GM12878 (cell line): Measurements from ENCODE around the gene LCAT. TPM values are rescaled to one million over a fixed set of nuclear protein-coding genes. Genes with fewer than 3 reads are reported as not detected.

ENCODE experiments used
- ATAC-seq: fragments of 200-7000 bp; cut with Tn5 transposase; 3 replicates; pipeline ENCODE4 v1.9.1; 2020; ENCODE audit warnings: mild to moderate bottlenecking, moderate library complexity
- BruUV-seq: library from RNA; stranded (reverse); fragments of 400-500 nt; replicated peaks from 2 replicates; lab custom pipeline; 2021; lab: Mats Ljungman, UMichigan
- CTCF ChIA-PET: fragments of 300-600 bp; sonication (Branson Sonifier 250); formaldehyde crosslinking; extraction: SDS; loops from one replicate; lab custom pipeline; 2021; ENCODE audit warnings: inconsistent platforms; lab: Yijun Ruan, JAX
- POLR2A ChIA-PET: fragments of 350-600 bp; formaldehyde crosslinking; extraction: SDS; loops from one replicate; lab custom pipeline; 2021; ENCODE audit warnings: inconsistent platforms; lab: Charles Lee
- RAD21 ChIA-PET: fragments of 300-600 bp; sonication (Branson Sonifier 250); formaldehyde crosslinking; loops from one replicate; lab custom pipeline; 2023; ENCODE audit warnings: antibody characterized with exemption; ENCODE audit not compliant: unreplicated experiment; lab: Charles Lee
- SMC1A ChIA-PET: fragments of 300-600 bp; sonication (Branson Sonifier 250); formaldehyde crosslinking; loops from one replicate; lab custom pipeline; 2023; ENCODE audit not compliant: unreplicated experiment, uncharacterized antibody; lab: Charles Lee
- DNase-seq: peaks from one replicate; pipeline ENCODE4 v3.0.0-alpha.2; 2011; ENCODE audit warnings: low read depth, low spot score
- FAIRE-seq: peaks from 3 replicates; lab custom pipeline; 2011; peaks lifted over from hg19 to GRCh38; lab: Jason Lieb, UNC
- H2AFZ ChIP-seq: 2 replicates; pipeline ENCODE4 v1.6.0; 2011; ENCODE audit warnings: low read depth, low read length, control low read depth; ENCODE audit not compliant: control insufficient read depth
- H3K27ac ChIP-seq: 2 replicates; pipeline ENCODE4 v1.5.1; 2011; ENCODE audit warnings: control low read depth; ENCODE audit not compliant: control insufficient read depth, insufficient read depth
- H3K27me3 ChIP-seq, 2 experiments: replicated peaks in 1 of 2; 2 replicates each; pipeline versions ENCODE4 v1.6.0 to v1.6.1; 2011; ENCODE audit warnings: low read length in 1 of 2; ENCODE audit not compliant: control insufficient read depth in 2 of 2, insufficient read depth in 2 of 2
- H3K36me3 ChIP-seq, 2 experiments: 2 replicates each; pipeline ENCODE4 v1.5.1; 2011; ENCODE audit warnings: low read length in 1 of 2; ENCODE audit not compliant: control insufficient read depth in 2 of 2, insufficient read depth in 2 of 2
- H3K4me1 ChIP-seq: 2 replicates; pipeline ENCODE4 v1.6.1; 2011; ENCODE audit warnings: mild to moderate bottlenecking, low read length, moderate library complexity, mixed read lengths; ENCODE audit not compliant: control insufficient read depth, insufficient read depth
- H3K4me2 ChIP-seq: 2 replicates; pipeline ENCODE4 v1.6.0; 2011; ENCODE audit warnings: control low read depth; ENCODE audit not compliant: control insufficient read depth, insufficient read depth
- H3K4me3 ChIP-seq: fragments of 200-600 bp; sonication (generic); 2 replicates; pipeline ENCODE4 v1.5.1; 2016
- H3K79me2 ChIP-seq: 2 replicates; pipeline ENCODE4 v1.6.0; 2011; ENCODE audit warnings: low read length; ENCODE audit not compliant: control insufficient read depth, insufficient read depth
- H3K9ac ChIP-seq: 2 replicates; pipeline ENCODE4 v1.8.0; 2011; ENCODE audit warnings: low read length, control low read depth, mixed read lengths; ENCODE audit not compliant: control insufficient read depth, insufficient read depth
- H3K9me3 ChIP-seq: replicated peaks from 3 replicates; pipeline ENCODE4 v1.5.1; 2011; ENCODE audit warnings: mild to moderate bottlenecking, low read length; ENCODE audit not compliant: control insufficient read depth, insufficient read depth
- H4K20me1 ChIP-seq: 2 replicates; pipeline ENCODE4 v1.6.0; 2011; ENCODE audit not compliant: control insufficient read depth, insufficient read depth
- BRCA1 ChIP-seq: IDR thresholded peaks from 2 replicates; pipeline ENCODE4 v1.6.1; 2011; ENCODE audit warnings: low read depth, low read length, improper control_type of control experiment
- CREB1 ChIP-seq: IDR thresholded peaks from 2 replicates; pipeline ENCODE4 v1.6.1; 2012; ENCODE audit warnings: low read depth, mild to moderate bottlenecking, inconsistent platforms
- ESRRA ChIP-seq: IDR thresholded peaks from 2 replicates; pipeline ENCODE4 v1.6.1; 2012; ENCODE audit warnings: mild to moderate bottlenecking, low read length, improper control_type of control experiment
- EZH2 ChIP-seq: IDR thresholded peaks from 2 replicates; pipeline ENCODE4 v1.6.1; 2012; ENCODE audit warnings: low read depth, mild to moderate bottlenecking, control low read depth, inconsistent platforms, low read length, borderline replicate concordance; ENCODE audit not compliant: control insufficient read depth
- MTA3 ChIP-seq: IDR thresholded peaks from 2 replicates; pipeline ENCODE4 v1.6.1; 2012; ENCODE audit warnings: low read length, inconsistent platforms, borderline replicate concordance
- POLR2A ChIP-seq: IDR thresholded peaks from 2 replicates; pipeline ENCODE4 v1.6.1; 2011; ENCODE audit warnings: low read depth, mild to moderate bottlenecking, low read length
- SRF ChIP-seq, 2 experiments: IDR thresholded peaks; 2 replicates each; pipeline ENCODE4 v1.6.1; 2011; ENCODE audit warnings: low read depth in 2 of 2, low read length in 2 of 2, mild to moderate bottlenecking in 1 of 2, moderate library complexity in 1 of 2
- TCF12 ChIP-seq: IDR thresholded peaks from 2 replicates; pipeline ENCODE4 v1.6.1; 2011; ENCODE audit warnings: low read depth, mild to moderate bottlenecking, low read length
- WGBS: methylation state at CpG from one replicate; pipeline ENCODE4 v1.1.6; 2016; ENCODE audit warnings: low lambda C conversion rate; ENCODE audit not compliant: insufficient replicate concordance, insufficient coverage; ENCODE audit errors: missing lambda C conversion rate; 5-methylcytosine and 5-hydroxymethylcytosine counted together
- in situ Hi-C: fragments of 300-500 bp; cut with MboI; formaldehyde crosslinking; loops from 9 replicates; pipeline ENCODE4 v1.14.3; 2018; ENCODE audit warnings: mixed read lengths
- intact Hi-C: fragments of 100-400 bp; cut with micrococcal nuclease; formaldehyde crosslinking; loops from one replicate; pipeline ENCODE4 v1.14.2; 2022; ENCODE audit not compliant: unreplicated experiment
- polyA plus RNA-seq, 11 experiments: library from polyadenylated mRNA; depleted of rRNA in 4 of 11; unstranded in 6 of 11; stranded (reverse) in 5 of 11; fragments of >200 nt; fragmentation: Nextera tagmentation in 4 of 11; fragmentation: Illumina TruSeq in 1 of 11; extraction: Ambion mirVana in 4 of 11; extraction: Trizol in 1 of 11; gene quantifications; 1 replicate in 1 of 11; 2 replicates in 10 of 11; pipeline versions ENCODE4 v1.2.1 to v1.2.3, GENCODE V29; 2011 to 2016; ENCODE audit warnings: inconsistent platforms in 2 of 11, missing spikeins in 2 of 11, low read depth in 1 of 11
- total RNA-seq, 4 experiments: library from RNA; depleted of rRNA in 3 of 4; stranded (reverse); fragments of >200 nt in 3 of 4; fragmentation: Illumina TruSeq in 1 of 4; extraction: Trizol in 1 of 4; gene quantifications; 2 replicates each; pipeline versions ENCODE4 v1.2.1 to v1.2.3, GENCODE V29; 2013 to 2021
- TF ChIP-seq, protein P1 (sequence below): fragments of 450-650 bp; conservative IDR thresholded peaks from 2 replicates; pipeline ENCODE4 v1.6.1; 2017; ENCODE audit warnings: mild to moderate bottlenecking, moderate library complexity
- TF ChIP-seq, protein P2 (sequence below), 3 experiments: IDR thresholded peaks in 2 of 3; conservative IDR thresholded peaks in 1 of 3; 2 replicates each; pipeline ENCODE4 v1.5.1; 2011; ENCODE audit warnings: low read depth in 3 of 3, low read length in 3 of 3, mild to moderate bottlenecking in 3 of 3, control low read depth in 2 of 3, moderate library complexity in 2 of 3, inconsistent platforms in 1 of 3, mixed read lengths in 1 of 3; ENCODE audit not compliant: control insufficient read depth in 2 of 3, insufficient read depth in 1 of 3; ENCODE audit errors: extremely low read depth in 1 of 3

LCAT gene
- total and polyA plus RNA-seq, 10 of the 15 experiments (the other 5 are each of a cell fraction or from before 2014, with no cell fraction given): 0.61 to 11.7 (median 3.3) TPM

DNA sequence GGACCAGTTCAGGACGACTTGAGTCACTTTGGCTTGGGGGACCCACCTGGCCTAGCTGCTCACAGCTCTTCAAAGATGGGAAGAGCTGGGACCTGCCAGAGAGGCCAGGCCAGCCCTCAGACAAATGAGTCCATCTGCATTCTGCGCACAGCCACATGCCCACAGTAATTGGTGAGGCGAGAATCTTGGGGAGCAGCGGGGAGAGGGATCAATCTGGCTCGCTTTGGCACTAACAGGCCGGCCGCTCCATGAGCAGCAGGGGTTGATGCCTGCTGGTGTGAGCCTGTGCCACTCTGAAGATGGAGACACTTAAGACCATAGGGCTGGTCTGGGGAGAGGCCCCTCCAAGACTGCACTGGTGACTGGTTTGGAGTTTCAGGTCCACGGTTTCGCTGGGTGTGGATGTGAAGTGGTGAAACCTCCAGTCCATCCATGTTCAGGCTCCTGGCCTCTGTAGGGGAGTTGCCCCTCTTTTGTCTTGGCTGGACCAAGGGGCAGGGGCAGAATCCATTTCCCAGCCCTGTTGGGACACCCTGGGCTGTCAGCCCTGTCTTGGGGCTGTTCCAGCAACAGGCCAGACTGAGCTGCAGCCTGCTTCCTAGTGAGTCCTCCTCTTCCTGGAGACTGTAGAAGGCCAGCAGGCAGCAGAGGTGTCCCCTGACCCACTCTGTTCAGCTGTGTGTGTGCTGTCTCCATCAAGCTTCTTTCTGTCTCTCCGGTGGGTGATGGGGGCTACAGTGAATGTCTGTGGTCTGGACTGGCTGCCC is 19.6 kb downstream of the LCAT start:
- Histone ChIP-seq H3K27ac (no peak overlapping the region), H3K4me2 (no peak overlapping the region), H3K9me3 (no peaks in the 10 kb centered on the region), H4K20me1 (no peaks in the 10 kb centered on the region), H3K36me3 (peaks cover 0 to 11% of the 10 kb centered on the region in 2 experiments; a peak in 2 of 4 replicates), H3K4me1 (no peaks in the 10 kb centered on the region; the same call in 1 of the 2 replicates), H3K9ac (no peak overlapping the region), H3K4me3 (no peak overlapping the region), H2AFZ (no peak overlapping the region), H3K79me2 (no peaks in the 10 kb centered on the region), H3K27me3 (no peaks in the 10 kb centered on the region)
- POLR2A ChIA-PET: interaction anchor here (0.6 kb wide), 1 partner anchor 76 kb away, joined by 4 read pairs; no protein-coding TSS in a partner anchor
- ATAC-seq (no peak), FAIRE-seq (no peak), DNase-seq (no peak)
- RAD21 ChIA-PET: interaction anchor here (0.6 to 1.0 kb wide), 2 partner anchors 9 to 253 kb away, joined by 3 read pairs; no protein-coding TSS in a partner anchor
- TF ChIP-seq BRCA1: no peak
- 0 out of 2 replicates have a peak, but pooled peaks have one; percentile 17 for TF ChIP-seq POLR2A
- in situ Hi-C loops: no loop called here
- no TSS peak for BruUV-seq
- SMC1A ChIA-PET: interaction anchor here (0.6 to 1.1 kb wide), 3 partner anchors 30 to 122 kb away, joined by 3 to 4 read pairs (median 4); no protein-coding TSS in a partner anchor
- intact Hi-C loops: loop anchor here (10.0 kb wide), 1 partner anchor 400 kb away; the partner anchor contains the start of gene RIPOR1
- CTCF ChIA-PET: interaction anchor here (0.6 to 2.2 kb wide), 7 partner anchors 17 to 404 kb away, joined by 3 to 11 read pairs (median 3); no protein-coding TSS in a partner anchor
- WGBS: 98% methylated on average over 10 of the region's 10 CpGs

DNA sequence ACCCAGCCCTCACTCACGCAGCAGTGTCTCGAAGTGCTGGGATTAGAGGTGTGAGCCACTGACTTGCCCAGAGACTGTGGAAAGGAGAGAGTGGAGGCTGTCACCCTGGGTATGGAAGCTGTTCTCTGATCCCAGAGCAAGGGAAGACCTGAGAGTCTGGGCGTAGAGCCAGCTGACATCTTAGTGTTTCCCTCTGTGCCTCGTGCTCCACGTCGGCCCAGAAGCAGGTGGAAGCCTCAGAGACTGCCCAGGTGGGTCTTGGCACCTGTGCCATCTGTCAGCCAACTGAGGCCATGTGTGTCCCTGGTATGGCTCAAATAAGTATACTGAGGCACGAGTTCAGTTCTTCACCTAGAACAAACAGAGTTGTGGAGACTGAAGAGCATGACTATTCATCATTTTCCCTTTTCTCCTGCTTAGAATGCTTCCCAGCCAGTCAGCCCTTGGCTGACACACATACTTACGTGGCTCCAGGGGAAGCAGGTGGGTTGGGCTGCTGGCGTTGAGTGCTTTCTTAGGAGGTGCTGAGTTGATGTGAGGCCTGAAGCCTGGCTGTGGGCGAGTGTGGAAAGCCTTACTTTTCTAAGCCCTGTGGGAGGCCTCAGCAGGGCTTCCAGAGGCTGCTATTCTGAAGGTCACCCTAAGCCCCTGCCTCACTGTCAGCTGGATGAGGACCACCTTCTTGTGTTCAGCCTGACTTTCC is 20.4 kb downstream of the LCAT start:
- H3K4me1 ChIP-seq: no peaks in the 10 kb centered on the region; the same call in 1 of the 2 replicates
- POLR2A ChIA-PET: no interaction called here
- FAIRE-seq (no peak), DNase-seq (no peak), ATAC-seq (no peak)
- no peaks in the 10 kb centered on the region for H3K79me2 ChIP-seq
- H3K36me3 ChIP-seq: peaks cover 0 to 8% of the 10 kb centered on the region in 2 experiments; a peak in 2 of 4 replicates
- in situ Hi-C loops: no loop called here
- SMC1A ChIA-PET: no interaction called here
- no peak overlapping the region for H3K4me2 ChIP-seq
- CTCF ChIA-PET: no interaction called here
- H2AFZ ChIP-seq: no peak overlapping the region
- H3K27me3 ChIP-seq: no peaks in the 10 kb centered on the region
- 85% methylated on average over 10 of the region's 10 CpGs for WGBS
- RAD21 ChIA-PET: no interaction called here
- no peaks in the 10 kb centered on the region for H4K20me1 ChIP-seq
- intact Hi-C loops: loop anchor here (10.0 kb wide), 1 partner anchor 399 kb away; the partner anchor contains the start of gene RIPOR1
- no peak overlapping the region for H3K9ac ChIP-seq
- no peak overlapping the region for H3K27ac ChIP-seq
- no peak overlapping the region for H3K4me3 ChIP-seq
- no peaks in the 10 kb centered on the region for H3K9me3 ChIP-seq
- no TSS peak for BruUV-seq
- TF ChIP-seq CREB1: no peak
- TF ChIP-seq, protein P1, sequence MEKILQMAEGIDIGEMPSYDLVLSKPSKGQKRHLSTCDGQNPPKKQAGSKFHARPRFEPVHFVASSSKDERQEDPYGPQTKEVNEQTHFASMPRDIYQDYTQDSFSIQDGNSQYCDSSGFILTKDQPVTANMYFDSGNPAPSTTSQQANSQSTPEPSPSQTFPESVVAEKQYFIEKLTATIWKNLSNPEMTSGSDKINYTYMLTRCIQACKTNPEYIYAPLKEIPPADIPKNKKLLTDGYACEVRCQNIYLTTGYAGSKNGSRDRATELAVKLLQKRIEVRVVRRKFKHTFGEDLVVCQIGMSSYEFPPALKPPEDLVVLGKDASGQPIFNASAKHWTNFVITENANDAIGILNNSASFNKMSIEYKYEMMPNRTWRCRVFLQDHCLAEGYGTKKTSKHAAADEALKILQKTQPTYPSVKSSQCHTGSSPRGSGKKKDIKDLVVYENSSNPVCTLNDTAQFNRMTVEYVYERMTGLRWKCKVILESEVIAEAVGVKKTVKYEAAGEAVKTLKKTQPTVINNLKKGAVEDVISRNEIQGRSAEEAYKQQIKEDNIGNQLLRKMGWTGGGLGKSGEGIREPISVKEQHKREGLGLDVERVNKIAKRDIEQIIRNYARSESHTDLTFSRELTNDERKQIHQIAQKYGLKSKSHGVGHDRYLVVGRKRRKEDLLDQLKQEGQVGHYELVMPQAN: no peak
- TF ChIP-seq MTA3: no peak
- no peak for TF ChIP-seq ESRRA
- TF ChIP-seq EZH2: no peak
- no peak for TF ChIP-seq SRF (IDR thresholded peaks at IDR 0.05; ENCODE audit: low read depth in 2 of 2, low read length in 2 of 2)
- TF ChIP-seq, protein P2, sequence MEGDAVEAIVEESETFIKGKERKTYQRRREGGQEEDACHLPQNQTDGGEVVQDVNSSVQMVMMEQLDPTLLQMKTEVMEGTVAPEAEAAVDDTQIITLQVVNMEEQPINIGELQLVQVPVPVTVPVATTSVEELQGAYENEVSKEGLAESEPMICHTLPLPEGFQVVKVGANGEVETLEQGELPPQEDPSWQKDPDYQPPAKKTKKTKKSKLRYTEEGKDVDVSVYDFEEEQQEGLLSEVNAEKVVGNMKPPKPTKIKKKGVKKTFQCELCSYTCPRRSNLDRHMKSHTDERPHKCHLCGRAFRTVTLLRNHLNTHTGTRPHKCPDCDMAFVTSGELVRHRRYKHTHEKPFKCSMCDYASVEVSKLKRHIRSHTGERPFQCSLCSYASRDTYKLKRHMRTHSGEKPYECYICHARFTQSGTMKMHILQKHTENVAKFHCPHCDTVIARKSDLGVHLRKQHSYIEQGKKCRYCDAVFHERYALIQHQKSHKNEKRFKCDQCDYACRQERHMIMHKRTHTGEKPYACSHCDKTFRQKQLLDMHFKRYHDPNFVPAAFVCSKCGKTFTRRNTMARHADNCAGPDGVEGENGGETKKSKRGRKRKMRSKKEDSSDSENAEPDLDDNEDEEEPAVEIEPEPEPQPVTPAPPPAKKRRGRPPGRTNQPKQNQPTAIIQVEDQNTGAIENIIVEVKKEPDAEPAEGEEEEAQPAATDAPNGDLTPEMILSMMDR (IDR thresholded peaks at IDR 0.05 in 2 of 3, conservative IDR thresholded peaks at IDR 0.05 in 1 of 3; ENCODE audit: control insufficient read depth in 2 of 3, extremely low read depth in 1 of 3, insufficient read depth in 1 of 3, low read depth in 3 of 3, low read length in 3 of 3): no peak
- TF ChIP-seq TCF12: no peak
